Nephron progenitor cell (in vitro differentiated cells): ENCODE data around the gene GFY.
A peak's percentile ranks its signal among the peaks of the same experiment; 100 is the strongest.

Experiments
- DNase-seq: peaks from one replicate; pipeline ENCODE4 v3.0.0; 2021
- H3K27ac Mint-ChIP-seq: 2 replicates; pipeline ENCODE4 v1.8.0; 2021; ENCODE audit warnings: mild to moderate bottlenecking, moderate library complexity, mixed read lengths
- H3K27me3 Mint-ChIP-seq: 2 replicates; pipeline ENCODE4 v1.8.0; 2021; ENCODE audit warnings: mild to moderate bottlenecking, low read depth, mixed read lengths; ENCODE audit not compliant: poor library complexity
- H3K36me3 Mint-ChIP-seq: 2 replicates; pipeline ENCODE4 v1.8.0; 2021; ENCODE audit warnings: low read depth, mixed read lengths
- H3K4me1 Mint-ChIP-seq: 2 replicates; pipeline ENCODE4 v1.8.0; 2021; ENCODE audit warnings: mixed read lengths
- H3K4me3 Mint-ChIP-seq: 2 replicates; pipeline ENCODE4 v1.8.0; 2021; ENCODE audit warnings: mild to moderate bottlenecking, moderate library complexity, mixed read lengths
- H3K9me3 Mint-ChIP-seq: 2 replicates; pipeline ENCODE4 v1.8.0; 2021; ENCODE audit warnings: mild to moderate bottlenecking, moderate library complexity, mixed read lengths
- TF ChIP-seq, protein P1 (sequence below): fragments of 200-600 bp; sonication (generic); IDR thresholded peaks from 2 replicates; pipeline ENCODE4 v1.5.0; 2021; ENCODE audit warnings: antibody characterized with exemption

The GFY gene

DNA sequence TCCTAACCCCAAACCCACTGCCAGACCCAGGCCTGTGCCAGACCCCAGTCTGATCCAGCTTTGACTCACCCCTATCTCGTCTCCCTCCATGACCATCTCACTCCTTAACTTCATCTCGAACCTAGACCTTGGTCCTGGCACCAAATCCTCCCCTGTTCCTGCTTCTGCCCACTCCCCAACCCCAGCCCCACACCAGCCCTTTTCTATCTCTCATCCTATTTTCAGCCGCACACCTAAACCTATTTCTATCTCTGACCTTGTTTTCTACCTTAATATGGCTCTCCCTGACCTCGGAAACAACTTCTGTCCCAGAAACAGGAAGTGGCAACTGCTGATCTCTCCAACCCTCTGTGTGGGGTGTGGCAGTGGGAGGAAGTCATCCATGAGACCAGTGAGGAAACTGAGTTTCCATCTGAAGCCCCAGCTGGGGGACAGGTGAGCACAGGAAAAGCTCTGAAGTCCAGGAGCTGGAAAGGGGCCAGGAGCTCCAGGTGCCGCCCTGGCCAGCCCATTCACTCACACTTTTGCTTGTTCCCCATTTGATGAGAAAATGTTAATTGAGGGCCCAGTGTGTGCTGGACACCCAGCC lies 15.7 kb upstream of the GFY start:
- DNase-seq, result no peak
- Mint-ChIP-seq H3K9me3 (no peaks in the 10 kb centered on the region), H3K36me3 (no peaks in the 10 kb centered on the region), H3K4me1 (peaks cover 89% of the 10 kb centered on the region), H3K27me3 (peaks cover 8% of the 10 kb centered on the region), H3K4me3 (peak overlapping the region; percentile 13), H3K27ac (peak overlapping the region; percentile 29)
- TF ChIP-seq, protein P1, sequence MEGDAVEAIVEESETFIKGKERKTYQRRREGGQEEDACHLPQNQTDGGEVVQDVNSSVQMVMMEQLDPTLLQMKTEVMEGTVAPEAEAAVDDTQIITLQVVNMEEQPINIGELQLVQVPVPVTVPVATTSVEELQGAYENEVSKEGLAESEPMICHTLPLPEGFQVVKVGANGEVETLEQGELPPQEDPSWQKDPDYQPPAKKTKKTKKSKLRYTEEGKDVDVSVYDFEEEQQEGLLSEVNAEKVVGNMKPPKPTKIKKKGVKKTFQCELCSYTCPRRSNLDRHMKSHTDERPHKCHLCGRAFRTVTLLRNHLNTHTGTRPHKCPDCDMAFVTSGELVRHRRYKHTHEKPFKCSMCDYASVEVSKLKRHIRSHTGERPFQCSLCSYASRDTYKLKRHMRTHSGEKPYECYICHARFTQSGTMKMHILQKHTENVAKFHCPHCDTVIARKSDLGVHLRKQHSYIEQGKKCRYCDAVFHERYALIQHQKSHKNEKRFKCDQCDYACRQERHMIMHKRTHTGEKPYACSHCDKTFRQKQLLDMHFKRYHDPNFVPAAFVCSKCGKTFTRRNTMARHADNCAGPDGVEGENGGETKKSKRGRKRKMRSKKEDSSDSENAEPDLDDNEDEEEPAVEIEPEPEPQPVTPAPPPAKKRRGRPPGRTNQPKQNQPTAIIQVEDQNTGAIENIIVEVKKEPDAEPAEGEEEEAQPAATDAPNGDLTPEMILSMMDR, result no peak

DNA sequence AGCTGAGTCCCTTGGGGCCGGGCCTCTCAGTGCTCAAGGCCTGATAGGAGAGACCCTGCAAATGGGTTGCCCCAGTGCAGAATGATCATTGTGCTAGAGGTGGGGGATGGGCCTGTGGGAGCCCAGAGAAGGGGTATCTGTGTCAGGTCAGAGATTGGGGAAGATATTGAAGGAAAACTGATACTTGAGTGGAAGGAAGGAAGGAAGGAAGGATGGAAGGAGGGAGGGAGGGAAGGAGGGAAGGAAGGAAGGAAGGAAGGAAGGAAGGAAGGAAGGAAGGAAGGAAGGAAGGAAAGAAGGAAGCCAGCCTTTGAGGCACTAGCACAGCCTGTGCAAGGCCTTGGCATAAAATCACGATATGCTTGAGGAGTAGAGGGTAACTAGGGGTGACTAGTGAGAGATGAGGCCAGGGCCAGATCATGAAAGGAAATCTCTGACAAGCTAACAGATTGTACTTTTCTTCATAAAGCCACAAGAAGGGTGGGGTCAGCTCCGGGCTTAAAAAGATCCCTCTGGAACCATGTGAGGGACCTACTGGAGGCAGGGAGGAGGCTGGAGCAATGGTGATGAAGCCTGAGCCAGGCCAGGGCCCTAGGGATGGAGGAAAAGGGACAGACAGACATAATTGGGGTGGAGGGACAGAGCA lies 13.4 kb upstream of the GFY start:
- peaks cover 12% of the 10 kb centered on the region for H3K27me3 Mint-ChIP-seq
- H3K36me3 Mint-ChIP-seq, result no peaks in the 10 kb centered on the region
- no peaks in the 10 kb centered on the region for H3K9me3 Mint-ChIP-seq
- TF ChIP-seq, protein P1, result no peak
- H3K4me3 Mint-ChIP-seq, result no peak overlapping the region
- no peak for DNase-seq
- peaks cover 85% of the 10 kb centered on the region for H3K4me1 Mint-ChIP-seq
- H3K27ac Mint-ChIP-seq, result no peak overlapping the region

DNA sequence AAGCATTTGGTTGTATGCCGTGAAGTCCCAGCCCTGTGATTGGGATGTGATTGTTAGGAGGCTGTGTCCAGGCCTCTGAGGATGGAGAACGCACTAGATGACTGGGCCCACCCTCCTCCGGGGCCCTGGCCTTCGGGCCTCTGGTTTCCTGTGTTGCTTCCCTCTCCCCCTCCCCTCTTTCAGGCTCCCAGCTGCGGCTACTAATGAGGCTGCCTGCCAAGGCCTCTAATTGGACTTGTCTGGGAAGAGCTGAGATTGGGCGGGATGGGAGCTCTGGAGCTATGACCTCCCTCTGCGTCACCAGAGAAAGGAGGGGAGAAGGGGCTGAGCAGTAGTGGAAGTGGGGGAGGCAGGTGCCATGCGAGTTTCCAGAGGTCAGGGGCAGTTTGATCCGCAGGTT lies 11.8 kb upstream of the GFY start:
- peaks cover 83% of the 10 kb centered on the region for H3K4me1 Mint-ChIP-seq
- no peaks in the 10 kb centered on the region for H3K36me3 Mint-ChIP-seq
- TF ChIP-seq, protein P1, result no peak
- peak overlapping the region; percentile 86 for H3K27ac Mint-ChIP-seq
- DNase-seq, result no peak
- no peaks in the 10 kb centered on the region for H3K9me3 Mint-ChIP-seq
- peaks cover 18% of the 10 kb centered on the region for H3K27me3 Mint-ChIP-seq
- no peak overlapping the region for H3K4me3 Mint-ChIP-seq

DNA sequence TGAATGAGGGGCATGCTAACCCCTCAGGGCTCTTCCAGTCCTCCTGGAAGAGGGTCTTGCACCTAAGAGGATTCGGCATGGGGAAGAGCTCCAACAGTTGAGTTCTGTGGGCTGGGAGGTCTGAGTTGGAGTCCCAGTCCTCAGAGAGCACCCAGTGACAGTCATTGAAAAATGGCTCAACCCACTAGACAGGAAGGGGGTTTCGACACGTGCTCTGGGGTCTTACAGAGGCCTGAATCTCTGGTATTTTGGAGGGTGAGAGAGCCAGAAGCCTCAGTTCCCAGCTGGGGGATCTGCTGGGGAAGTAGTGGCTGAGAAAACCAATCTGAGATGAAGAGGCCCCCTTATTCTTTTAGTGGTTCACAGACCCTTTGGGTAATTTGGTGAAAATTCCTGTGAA lies 10.9 kb upstream of the GFY start:
- Mint-ChIP-seq H3K27ac (peak overlapping the region; percentile 45), H3K9me3 (no peaks in the 10 kb centered on the region), H3K36me3 (no peaks in the 10 kb centered on the region), H3K4me1 (peaks cover 74% of the 10 kb centered on the region), H3K4me3 (no peak overlapping the region), H3K27me3 (peaks cover 22% of the 10 kb centered on the region)
- TF ChIP-seq, protein P1, result no peak
- no peak for DNase-seq

DNA sequence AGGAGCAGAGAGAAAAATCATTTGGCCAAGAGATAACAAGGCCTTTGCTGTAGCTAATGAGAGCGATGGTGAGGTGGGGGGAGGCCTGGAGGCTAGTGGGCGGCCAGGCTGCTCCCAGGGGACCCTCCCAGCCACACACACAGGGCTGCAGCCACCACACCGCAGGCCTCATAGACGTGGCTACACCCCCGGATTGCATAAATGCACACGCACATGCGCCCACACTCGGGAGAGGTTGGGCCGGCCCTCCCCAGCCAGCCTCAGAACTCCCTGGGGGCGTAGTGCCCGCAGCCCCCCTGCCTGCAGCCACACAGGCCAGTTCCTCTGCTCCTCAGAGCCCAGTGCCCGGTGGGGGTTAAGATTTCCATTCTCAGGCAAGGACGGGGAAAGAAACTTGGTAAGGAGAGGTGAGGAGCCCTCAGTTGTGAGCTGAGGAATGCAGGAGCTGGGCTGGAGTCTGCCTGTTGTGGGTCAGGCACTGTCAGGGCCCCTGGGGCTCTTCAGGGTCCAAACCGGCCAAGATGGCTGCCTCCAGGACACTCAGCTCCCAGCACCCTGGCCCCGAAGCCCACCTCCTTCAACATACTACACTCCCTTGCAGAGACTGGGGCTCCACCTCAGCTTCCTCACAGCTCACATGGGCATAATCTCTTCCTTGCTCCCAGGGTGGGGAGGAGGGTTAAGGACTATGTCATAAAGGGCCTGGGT lies 9.9 kb upstream of the GFY start:
- no peak overlapping the region for H3K4me3 Mint-ChIP-seq
- no peaks in the 10 kb centered on the region for H3K9me3 Mint-ChIP-seq
- no peak for DNase-seq
- no peak overlapping the region for H3K27ac Mint-ChIP-seq
- TF ChIP-seq, protein P1, result no peak
- H3K4me1 Mint-ChIP-seq, result peaks cover 74% of the 10 kb centered on the region
- peaks cover 32% of the 10 kb centered on the region for H3K27me3 Mint-ChIP-seq
- no peaks in the 10 kb centered on the region for H3K36me3 Mint-ChIP-seq
